Thymus (tissue), 14 donors: Measurements from ENCODE around the gene MT3. TPM values are rescaled to one million over a fixed set of nuclear protein-coding genes. Genes with fewer than 3 reads are reported as not detected.

Experiments
- DNase-seq, 9 donors: peaks; one replicate each; pipeline ENCODE4 v3.0.0-alpha.2; 2013; ENCODE audit warnings: low spot score in 9 of 9, low read depth in 6 of 9, missing footprints in 1 of 9
- H3K27ac ChIP-seq, 2 donors: one replicate each; pipeline ENCODE4 v1.5.1; 2013; ENCODE audit warnings: control low read depth in 1 of 2, low read depth in 1 of 2, low read length in 1 of 2, mild to moderate bottlenecking in 1 of 2, moderate library complexity in 1 of 2
- H3K27me3 ChIP-seq, 2 donors: one replicate each; pipeline ENCODE4 v1.5.1; 2013; ENCODE audit warnings: low read length in 1 of 2; ENCODE audit not compliant: control insufficient read depth in 2 of 2, insufficient read depth in 1 of 2
- H3K36me3 ChIP-seq, 2 donors: one replicate each; pipeline ENCODE4 v1.5.1; 2013; ENCODE audit warnings: low read length in 1 of 2, mild to moderate bottlenecking in 1 of 2, moderate library complexity in 1 of 2; ENCODE audit not compliant: control insufficient read depth in 2 of 2, insufficient read depth in 2 of 2
- H3K4me1 ChIP-seq, 2 donors: one replicate each; pipeline ENCODE4 v1.5.1; 2013; ENCODE audit warnings: low read length in 2 of 2; ENCODE audit not compliant: control insufficient read depth in 2 of 2, insufficient read depth in 2 of 2
- H3K4me3 ChIP-seq, 2 donors: one replicate each; pipeline ENCODE4 v1.5.1; 2013; ENCODE audit warnings: low read length in 2 of 2, control low read depth in 1 of 2, mild to moderate bottlenecking in 1 of 2
- H3K9me3 ChIP-seq, 2 donors: one replicate each; pipeline ENCODE4 v1.5.1; 2013; ENCODE audit warnings: low read length in 1 of 2, mild to moderate bottlenecking in 1 of 2; ENCODE audit not compliant: control insufficient read depth in 2 of 2, insufficient read depth in 1 of 2
- WGBS: extraction: QIAGEN DNeasy Blood & Tissue Kit; methylation state at CpG from one replicate; pipeline ENCODE4 v1.1.7; 2013; 5-methylcytosine and 5-hydroxymethylcytosine counted together
- long read RNA-seq, 10 donors: transcript quantifications; one replicate each; lab custom pipeline, GENCODE V29; 2026
- polyA plus RNA-seq: library from polyadenylated mRNA; stranded (reverse); fragments of 200-250 nt; gene quantifications from one replicate; pipeline ENCODE4 v1.2.3, GENCODE V29; 2013
- total RNA-seq: library from RNA; stranded (reverse); fragments of 120-200 nt; gene quantifications from one replicate; pipeline ENCODE4 v1.2.4, GENCODE V29; 2013
- donor health status: healthy.

Gene MT3
- 2.5 TPM for total RNA-seq
- polyA plus RNA-seq: 13.1 TPM
- long read RNA-seq, donor 1: 0 reads
- long read RNA-seq, donor 2: 0 reads
- long read RNA-seq, donor 3: 0 reads
- long read RNA-seq, donor 4: 0 reads
- long read RNA-seq, donor 5, partial matches to known transcripts: 0 of 3 reads
- long read RNA-seq, donor 5, other reads (novel, unspliced or antisense): 0 of 3 reads
- long read RNA-seq, donor 6: 0 reads
- long read RNA-seq, donor 7, partial matches to known transcripts: 0 of 2 reads
- long read RNA-seq, donor 7, other reads (novel, unspliced or antisense): 0 of 2 reads
- long read RNA-seq, donor 8: 0 reads
- long read RNA-seq, donor 9, partial matches to known transcripts: 0 of 1 reads
- long read RNA-seq, donor 9, other reads (novel, unspliced or antisense): 0 of 1 reads
- long read RNA-seq, donor 10, partial matches to known transcripts: 0 of 1 reads
- long read RNA-seq, donor 10, other reads (novel, unspliced or antisense): 0 of 1 reads

DNA sequence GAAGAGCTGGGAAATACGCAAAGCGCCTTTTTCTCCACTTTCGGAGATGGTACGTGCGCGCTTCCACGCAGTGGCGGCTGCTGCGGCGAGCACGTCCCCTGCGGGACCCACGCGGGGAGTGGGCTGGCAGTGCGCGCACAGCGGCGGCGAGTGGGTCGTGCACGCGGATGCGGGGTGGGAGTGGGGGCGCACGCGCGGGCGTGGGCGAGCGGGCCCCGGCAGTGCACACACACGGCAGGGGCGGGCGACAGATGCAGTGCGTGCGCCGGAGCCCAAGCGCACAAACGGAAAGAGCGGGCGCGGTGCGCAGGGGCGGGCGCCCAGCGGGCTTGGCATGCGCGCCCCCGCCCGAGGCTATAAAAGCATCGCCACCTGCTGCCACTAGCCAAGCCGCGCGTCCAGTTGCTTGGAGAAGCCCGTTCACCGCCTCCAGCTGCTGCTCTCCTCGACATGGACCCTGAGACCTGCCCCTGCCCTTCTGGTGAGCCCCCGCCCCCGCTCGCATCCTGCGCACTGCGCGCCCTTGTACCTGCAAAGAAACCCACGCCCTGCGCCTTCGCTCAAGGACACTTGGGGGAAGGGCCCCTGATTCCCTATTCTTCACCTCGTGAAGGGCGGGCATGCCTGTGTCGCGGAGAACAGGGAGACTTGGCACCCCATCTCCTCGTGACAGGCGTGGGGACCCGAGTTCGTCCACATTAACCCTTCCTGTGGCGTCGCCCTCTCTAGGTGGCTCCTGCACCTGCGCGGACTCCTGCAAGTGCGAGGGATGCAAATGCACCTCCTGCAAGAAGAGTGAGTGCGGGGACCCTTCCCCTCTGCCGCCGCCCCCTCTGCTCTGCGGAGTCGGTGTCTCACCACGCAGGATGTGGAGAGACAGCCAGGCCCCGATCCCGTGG lies at the start of gene MT3:
Gene MT3, plus strand, starts transcription at position 388 of the 899 bp plus-strand sequence. Its CDS starts 63 bp downstream, at position 451.
- Histone ChIP-seq H3K27me3 (peaks cover 31 to 64% of the 10 kb centered on the region in 2 donors), H3K27ac (no peak within 1 kb of the TSS), H3K4me1 (peaks cover 4% of the 10 kb centered on the region in 2 donors), H3K36me3 (no peaks in the 10 kb centered on the region), H3K9me3 (no peaks in the 10 kb centered on the region), H3K4me3 (peak within 1 kb of the TSS in 1 of 2 donors; percentile 32)
- DNase-seq: no peak
- WGBS: 6% methylated on average over 87 of the region's 87 CpGs

DNA sequence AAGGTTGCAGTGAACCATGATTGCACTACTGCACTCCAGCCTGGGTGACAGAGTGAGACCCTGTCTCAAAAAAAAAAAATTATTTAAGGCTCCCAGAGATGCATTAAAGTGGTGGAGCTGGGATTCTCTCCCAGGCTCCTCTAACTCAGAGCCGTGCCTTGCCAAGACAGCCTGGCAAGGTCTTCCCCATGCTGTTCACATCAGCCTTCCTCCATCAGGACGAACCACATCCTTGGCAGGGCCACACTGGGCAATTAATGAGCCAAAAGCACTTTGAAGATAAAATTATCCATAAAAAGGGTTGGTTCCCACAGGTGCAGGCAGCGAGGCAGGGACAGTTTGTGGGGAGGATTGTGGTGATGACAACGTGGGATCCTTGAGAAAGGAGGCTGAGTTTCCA lies 49.7 kb upstream of the MT3 start:
- no peak overlapping the region for H3K4me3 ChIP-seq
- H3K27me3 ChIP-seq: peaks cover 2 to 9% of the 10 kb centered on the region in 2 donors
- 75% methylated on average over 4 of the region's 4 CpGs for WGBS
- DNase-seq: no peak
- no peaks in the 10 kb centered on the region for H3K9me3 ChIP-seq
- H3K36me3 ChIP-seq: no peaks in the 10 kb centered on the region
- H3K4me1 ChIP-seq: no peaks in the 10 kb centered on the region
- H3K27ac ChIP-seq: no peak overlapping the region

GRCh38 chr16:56542039-56542438 lies 47.3 kb upstream of the MT3 start:
- Histone ChIP-seq H3K4me1 (peaks cover under 1 to 2% of the 10 kb centered on the region in 2 donors), H3K36me3 (no peaks in the 10 kb centered on the region), H3K4me3 (no peak overlapping the region), H3K27me3 (peaks cover 0 to 5% of the 10 kb centered on the region in 2 donors), H3K9me3 (no peaks in the 10 kb centered on the region), H3K27ac (no peak overlapping the region)
- DNase-seq: no peak
- WGBS: 39% methylated on average over 2 of the region's 2 CpGs

GRCh38 chr16:56547120-56547948 lies 42.0 kb upstream of the MT3 start:
- no peak overlapping the region for H3K27ac ChIP-seq
- WGBS: 69% methylated on average over 12 of the region's 12 CpGs
- H3K36me3 ChIP-seq: no peaks in the 10 kb centered on the region
- peaks cover 0 to 5% of the 10 kb centered on the region in 2 donors for H3K27me3 ChIP-seq
- peak in 6 of 9 donors; percentile 1 to 44 (median 7) for DNase-seq
- H3K4me3 ChIP-seq: no peak overlapping the region
- no peaks in the 10 kb centered on the region for H3K9me3 ChIP-seq
- peaks cover 10 to 11% of the 10 kb centered on the region in 2 donors for H3K4me1 ChIP-seq

GRCh38 chr16:56547949-56548567 lies 41.3 kb upstream of the MT3 start:
- peaks cover 0 to 2% of the 10 kb centered on the region in 2 donors for H3K27me3 ChIP-seq
- H3K4me1 ChIP-seq: peaks cover 10 to 11% of the 10 kb centered on the region in 2 donors
- H3K4me3 ChIP-seq: no peak overlapping the region
- 94% methylated on average over 4 of the region's 4 CpGs for WGBS
- H3K27ac ChIP-seq: no peak overlapping the region
- H3K36me3 ChIP-seq: no peaks in the 10 kb centered on the region
- H3K9me3 ChIP-seq: no peaks in the 10 kb centered on the region
- no peak for DNase-seq

DNA sequence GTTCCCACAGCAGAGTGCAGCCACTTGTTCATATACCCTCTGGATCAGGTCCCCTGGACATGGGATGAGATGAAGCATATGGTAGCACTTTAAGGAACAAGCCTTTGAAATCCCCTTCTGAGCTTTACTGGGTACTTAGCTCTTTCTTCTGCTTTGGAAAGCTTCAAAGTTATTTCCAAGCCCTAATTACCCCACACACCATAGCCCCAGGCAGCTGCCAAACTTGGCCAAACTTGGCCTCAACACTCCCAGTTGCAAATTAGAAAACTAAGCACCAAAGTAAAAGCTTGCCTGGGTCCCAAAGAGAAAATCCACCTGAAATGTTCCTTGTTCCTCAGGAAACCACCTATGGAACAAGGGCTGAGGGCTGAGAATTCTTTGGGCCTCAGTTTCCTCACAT lies 40.2 kb upstream of the MT3 start:
- no peaks in the 10 kb centered on the region for H3K36me3 ChIP-seq
- H3K9me3 ChIP-seq: no peaks in the 10 kb centered on the region
- DNase-seq: no peak
- no peak overlapping the region for H3K4me3 ChIP-seq
- peaks cover 0 to 2% of the 10 kb centered on the region in 2 donors for H3K27me3 ChIP-seq
- H3K27ac ChIP-seq: no peak overlapping the region
- peaks cover 10 to 11% of the 10 kb centered on the region in 2 donors for H3K4me1 ChIP-seq

DNA sequence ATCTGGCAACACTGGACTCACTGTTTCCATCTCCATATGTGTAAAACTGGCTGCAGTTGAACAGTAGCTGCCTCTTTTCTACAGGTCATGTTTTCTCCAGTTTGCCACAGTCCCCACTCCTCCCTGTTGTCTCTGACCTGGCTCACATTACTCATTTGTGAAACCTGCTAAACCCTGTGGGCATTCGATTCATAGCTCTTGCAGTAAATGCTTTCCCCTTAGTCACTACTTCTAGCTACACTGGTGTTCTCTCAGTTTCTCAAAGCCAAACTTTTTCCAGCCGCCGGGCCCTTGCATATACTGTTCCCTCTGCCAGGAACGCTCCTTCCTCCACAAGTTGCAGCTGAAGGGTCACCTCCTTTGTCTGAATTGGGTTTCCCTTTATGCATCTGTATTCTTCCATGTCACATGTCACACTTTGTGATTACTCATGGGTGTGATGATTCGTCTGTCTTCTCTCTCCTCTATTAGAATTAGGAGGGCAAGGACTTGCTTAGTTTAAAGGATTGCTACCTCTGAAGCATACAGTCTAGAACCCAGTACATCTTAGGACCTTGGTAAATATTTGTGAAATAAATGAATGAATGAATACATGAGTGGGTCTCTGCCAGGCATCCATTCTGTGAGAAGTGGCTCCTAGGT lies 39.5 kb upstream of the MT3 start:
- peaks cover 0 to 2% of the 10 kb centered on the region in 2 donors for H3K27me3 ChIP-seq
- peaks cover 10 to 11% of the 10 kb centered on the region in 2 donors for H3K4me1 ChIP-seq
- H3K36me3 ChIP-seq: no peaks in the 10 kb centered on the region
- H3K9me3 ChIP-seq: no peaks in the 10 kb centered on the region
- DNase-seq: no peak
- H3K4me3 ChIP-seq: no peak overlapping the region
- no peak overlapping the region for H3K27ac ChIP-seq
- WGBS: 95% methylated on average over 5 of the region's 5 CpGs
